WTC11 (cell line): ENCODE measurements around the gene ELP2. TPM values are rescaled to one million over a fixed set of nuclear protein-coding genes. Genes with fewer than 3 reads are reported as not detected.

Source experiments
- ATAC-seq: fragments of 200-7000 bp; cut with Tn5 transposase; 2 replicates; pipeline ENCODE4 v1.10.0; 2021; ENCODE audit warnings: mild to moderate bottlenecking, moderate library complexity
- CTCF ChIA-PET: fragments of 300-600 bp; sonication (Branson Sonifier 250); formaldehyde crosslinking; loops from one replicate; lab custom pipeline; 2021; ENCODE audit warnings: antibody characterized with exemption; lab: Charles Lee
- POLR2A ChIA-PET: fragments of 350-600 bp; sonication (Branson Sonifier 250); formaldehyde crosslinking; loops from one replicate; lab custom pipeline; 2021; ENCODE audit warnings: antibody characterized with exemption; lab: Charles Lee
- DNase-seq: peaks from one replicate; pipeline ENCODE4 v3.0.0; 2021; ENCODE audit warnings: low spot score
- H3K27ac Mint-ChIP-seq: 2 replicates; pipeline ENCODE4 v1.8.0; 2021; ENCODE audit warnings: mixed read lengths
- H3K27me3 Mint-ChIP-seq: 2 replicates; pipeline ENCODE4 v1.8.0; 2021; ENCODE audit warnings: low read depth, mild to moderate bottlenecking, moderate library complexity, mixed read lengths
- H3K36me3 Mint-ChIP-seq: 2 replicates; pipeline ENCODE4 v1.8.0; 2021; ENCODE audit warnings: mixed read lengths
- H3K4me1 Mint-ChIP-seq: 2 replicates; pipeline ENCODE4 v1.8.0; 2022; ENCODE audit warnings: mixed read lengths
- H3K4me3 Mint-ChIP-seq: 2 replicates; pipeline ENCODE4 v1.8.0; 2021; ENCODE audit warnings: mild to moderate bottlenecking, moderate library complexity, mixed read lengths
- H3K9me3 Mint-ChIP-seq: 2 replicates; pipeline ENCODE4 v1.8.0; 2021; ENCODE audit warnings: mixed read lengths
- ATF1 ChIP-seq: sonication (generic); formaldehyde crosslinking; IDR thresholded peaks from 2 replicates; pipeline ENCODE4 v1.8.1; 2023; ENCODE audit warnings: mild to moderate bottlenecking, moderate library complexity, missing genetic modification reagents
- ATF6 ChIP-seq: sonication (generic); formaldehyde crosslinking; IDR thresholded peaks from 2 replicates; pipeline ENCODE4 v1.8.1; 2023; ENCODE audit warnings: mild to moderate bottlenecking, missing genetic modification reagents
- CREM ChIP-seq: sonication (generic); formaldehyde crosslinking; IDR thresholded peaks from 2 replicates; pipeline ENCODE4 v1.8.1; 2022; ENCODE audit warnings: mild to moderate bottlenecking, missing genetic modification reagents, moderate library complexity
- ELF4 ChIP-seq: sonication (generic); formaldehyde crosslinking; IDR thresholded peaks from 2 replicates; pipeline ENCODE4 v1.8.1; 2022; ENCODE audit warnings: low read depth, mild to moderate bottlenecking, moderate library complexity, missing genetic modification reagents
- ESRRA ChIP-seq: sonication (generic); formaldehyde crosslinking; IDR thresholded peaks from 2 replicates; pipeline ENCODE4 v1.8.1; 2022; ENCODE audit warnings: mild to moderate bottlenecking, missing genetic modification reagents, borderline replicate concordance
- GABPB1 ChIP-seq: sonication (generic); formaldehyde crosslinking; IDR thresholded peaks from 2 replicates; pipeline ENCODE4 v1.8.1; 2023; ENCODE audit warnings: mild to moderate bottlenecking, missing genetic modification reagents
- GTF2I ChIP-seq: fragments of 250-450 bp; sonication (Bioruptor Pico); conservative IDR thresholded peaks from 2 replicates; pipeline ENCODE4 v1.4.0; 2021; ENCODE audit warnings: mild to moderate bottlenecking
- JAZF1 ChIP-seq: fragments of 250-450 bp; sonication (Bioruptor Pico); IDR thresholded peaks from 2 replicates; pipeline ENCODE4 v1.9.0; 2021; ENCODE audit warnings: moderate library complexity, mild to moderate bottlenecking, inconsistent platforms
- NFATC4 ChIP-seq: fragments of 250-450 bp; sonication (Bioruptor Pico); IDR thresholded peaks from 2 replicates; pipeline ENCODE4 v1.9.0; 2021; ENCODE audit warnings: mild to moderate bottlenecking
- NR1H2 ChIP-seq: sonication (generic); formaldehyde crosslinking; IDR thresholded peaks from 2 replicates; pipeline ENCODE4 v1.9.0; 2021; ENCODE audit warnings: mild to moderate bottlenecking, moderate library complexity, missing genetic modification reagents
- RORB ChIP-seq: fragments of 250-450 bp; sonication (Bioruptor Pico); IDR thresholded peaks from 2 replicates; pipeline ENCODE4 v1.9.0; 2021; ENCODE audit warnings: mild to moderate bottlenecking
- SMAD4 ChIP-seq: sonication (generic); formaldehyde crosslinking; IDR thresholded peaks from 2 replicates; pipeline ENCODE4 v1.8.0; 2022; ENCODE audit warnings: mild to moderate bottlenecking, missing genetic modification reagents
- ZNF232 ChIP-seq: sonication (generic); formaldehyde crosslinking; IDR thresholded peaks from 2 replicates; pipeline ENCODE4 v1.8.0; 2022; ENCODE audit warnings: mild to moderate bottlenecking, missing genetic modification reagents
- total RNA-seq: library from RNA; stranded (reverse); gene quantifications from 3 replicates; pipeline ENCODE4 v1.2.3, GENCODE V29; 2021
- TF ChIP-seq, protein P1 (sequence below): sonication (generic); formaldehyde crosslinking; IDR thresholded peaks from 2 replicates; pipeline ENCODE4 v1.8.1; 2022; ENCODE audit warnings: mild to moderate bottlenecking, missing genetic modification reagents, moderate library complexity, borderline replicate concordance
- TF ChIP-seq, protein P2 (sequence below): fragments of 250-450 bp; sonication (Bioruptor Pico); conservative IDR thresholded peaks from 2 replicates; pipeline ENCODE4 v1.9.0; 2021; ENCODE audit warnings: mild to moderate bottlenecking
- TF ChIP-seq, protein P3 (sequence below): sonication (generic); formaldehyde crosslinking; IDR thresholded peaks from 2 replicates; pipeline ENCODE4 v1.8.1; 2022; ENCODE audit warnings: missing genetic modification reagents, borderline replicate concordance
- TF ChIP-seq, protein P4 (sequence below): sonication (generic); formaldehyde crosslinking; IDR thresholded peaks from 2 replicates; pipeline ENCODE4 v1.8.0; 2023; ENCODE audit warnings: missing genetic modification reagents, mild to moderate bottlenecking, borderline replicate concordance
- TF ChIP-seq, protein P5 (sequence below): sonication (generic); formaldehyde crosslinking; IDR thresholded peaks from 2 replicates; pipeline ENCODE4 v1.8.0; 2022; ENCODE audit warnings: mild to moderate bottlenecking, missing genetic modification reagents
- TF ChIP-seq, protein P6 (sequence below): sonication (generic); formaldehyde crosslinking; IDR thresholded peaks from 2 replicates; pipeline ENCODE4 v1.8.0; 2022; ENCODE audit warnings: mild to moderate bottlenecking, missing genetic modification reagents

Gene ELP2
- total RNA-seq, 1 experiment from 2014 or later: 141 TPM

GRCh38 chr18:36160959-36161371, 31.3 kb downstream of the ELP2 start (continued):
- TF ChIP-seq, protein P1, sequence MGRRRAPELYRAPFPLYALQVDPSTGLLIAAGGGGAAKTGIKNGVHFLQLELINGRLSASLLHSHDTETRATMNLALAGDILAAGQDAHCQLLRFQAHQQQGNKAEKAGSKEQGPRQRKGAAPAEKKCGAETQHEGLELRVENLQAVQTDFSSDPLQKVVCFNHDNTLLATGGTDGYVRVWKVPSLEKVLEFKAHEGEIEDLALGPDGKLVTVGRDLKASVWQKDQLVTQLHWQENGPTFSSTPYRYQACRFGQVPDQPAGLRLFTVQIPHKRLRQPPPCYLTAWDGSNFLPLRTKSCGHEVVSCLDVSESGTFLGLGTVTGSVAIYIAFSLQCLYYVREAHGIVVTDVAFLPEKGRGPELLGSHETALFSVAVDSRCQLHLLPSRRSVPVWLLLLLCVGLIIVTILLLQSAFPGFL (CRISPR knock-in tag): no peak
- TF ChIP-seq RORB (CRISPR knock-in tag) (no peak), ESRRA (no peak), GTF2I (CRISPR knock-in tag) (no peak), JAZF1 (CRISPR knock-in tag) (no peak)
- TF ChIP-seq, all 79 proteins: peak for 0

DNA sequence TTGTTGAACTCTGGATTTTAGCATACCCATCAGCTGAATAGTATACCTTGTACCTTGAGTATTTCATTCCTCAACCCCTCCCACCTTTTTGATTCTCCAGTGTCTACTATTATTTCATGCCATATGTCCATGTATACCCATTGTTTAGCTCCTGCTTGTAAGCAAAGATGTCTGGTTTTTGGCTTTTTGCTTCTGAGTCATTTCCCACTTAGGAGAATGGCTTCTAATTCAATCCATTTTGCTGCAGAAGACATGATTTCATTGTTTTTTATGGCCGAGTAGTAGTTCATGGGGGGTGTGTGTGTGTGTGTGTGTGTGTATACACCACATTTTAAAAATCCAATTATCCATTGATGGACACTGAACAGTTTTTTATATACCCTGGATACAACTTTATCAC, 33.3 kb downstream of the ELP2 start:
- ATAC-seq (no peak), DNase-seq (no peak)
- H3K27me3 Mint-ChIP-seq: no peaks in the 10 kb centered on the region
- H3K4me1 Mint-ChIP-seq: no peaks in the 10 kb centered on the region
- ChIA-PET CTCF (no interaction called here), POLR2A (no interaction called here)
- TF ChIP-seq, protein P2, sequence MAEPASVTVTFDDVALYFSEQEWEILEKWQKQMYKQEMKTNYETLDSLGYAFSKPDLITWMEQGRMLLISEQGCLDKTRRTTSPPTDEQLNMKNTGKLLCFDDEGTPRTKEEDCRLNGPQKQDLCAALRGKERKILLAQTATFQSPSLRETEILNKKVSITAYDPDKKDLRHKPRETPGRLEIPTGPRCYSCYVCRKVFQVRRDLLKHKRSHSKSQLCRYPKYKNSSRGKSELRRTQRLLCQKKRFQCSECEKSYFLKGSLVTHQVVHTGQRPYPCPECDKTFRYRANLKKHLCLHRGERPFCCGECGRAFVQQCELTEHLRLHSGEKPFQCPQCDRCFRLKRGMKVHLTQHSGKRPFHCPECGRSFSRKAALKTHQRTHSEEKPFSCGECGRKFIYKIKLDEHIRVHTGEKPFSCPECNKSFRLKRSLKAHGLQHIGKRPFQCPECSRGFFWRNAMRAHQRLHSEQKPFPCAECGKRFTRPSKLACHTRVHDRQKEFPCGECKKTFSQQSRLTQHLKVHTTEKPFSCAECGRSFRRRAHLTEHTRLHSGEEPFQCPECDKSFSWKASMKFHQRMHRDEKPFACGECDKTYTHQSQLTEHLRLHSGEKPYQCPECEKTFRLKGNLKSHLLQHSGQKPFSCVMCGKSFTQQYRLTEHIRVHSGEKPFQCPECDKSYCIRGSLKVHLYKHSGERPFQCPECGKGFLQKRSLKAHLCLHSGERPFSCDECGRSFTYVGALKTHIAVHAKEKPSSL (CRISPR knock-in tag): no peak
- TF ChIP-seq ELF4 (CRISPR knock-in tag) (no peak), CREM (CRISPR knock-in tag) (no peak), ATF1 (CRISPR knock-in tag) (no peak), GABPB1 (CRISPR knock-in tag) (no peak), ATF6 (CRISPR knock-in tag) (no peak), SMAD4 (CRISPR knock-in tag) (no peak), NR1H2 (CRISPR knock-in tag) (no peak), NFATC4 (CRISPR knock-in tag) (no peak), ZNF232 (CRISPR knock-in tag) (no peak), RORB (CRISPR knock-in tag) (no peak)
- TF ChIP-seq, protein P3, sequence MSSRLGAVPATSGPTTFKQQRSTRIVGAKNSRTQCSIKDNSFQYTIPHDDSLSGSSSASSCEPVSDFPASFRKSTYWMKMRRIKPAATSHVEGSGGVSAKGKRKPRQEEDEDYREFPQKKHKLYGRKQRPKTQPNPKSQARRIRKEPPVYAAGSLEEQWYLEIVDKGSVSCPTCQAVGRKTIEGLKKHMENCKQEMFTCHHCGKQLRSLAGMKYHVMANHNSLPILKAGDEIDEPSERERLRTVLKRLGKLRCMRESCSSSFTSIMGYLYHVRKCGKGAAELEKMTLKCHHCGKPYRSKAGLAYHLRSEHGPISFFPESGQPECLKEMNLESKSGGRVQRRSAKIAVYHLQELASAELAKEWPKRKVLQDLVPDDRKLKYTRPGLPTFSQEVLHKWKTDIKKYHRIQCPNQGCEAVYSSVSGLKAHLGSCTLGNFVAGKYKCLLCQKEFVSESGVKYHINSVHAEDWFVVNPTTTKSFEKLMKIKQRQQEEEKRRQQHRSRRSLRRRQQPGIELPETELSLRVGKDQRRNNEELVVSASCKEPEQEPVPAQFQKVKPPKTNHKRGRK: no peak
- TF ChIP-seq, protein P4, sequence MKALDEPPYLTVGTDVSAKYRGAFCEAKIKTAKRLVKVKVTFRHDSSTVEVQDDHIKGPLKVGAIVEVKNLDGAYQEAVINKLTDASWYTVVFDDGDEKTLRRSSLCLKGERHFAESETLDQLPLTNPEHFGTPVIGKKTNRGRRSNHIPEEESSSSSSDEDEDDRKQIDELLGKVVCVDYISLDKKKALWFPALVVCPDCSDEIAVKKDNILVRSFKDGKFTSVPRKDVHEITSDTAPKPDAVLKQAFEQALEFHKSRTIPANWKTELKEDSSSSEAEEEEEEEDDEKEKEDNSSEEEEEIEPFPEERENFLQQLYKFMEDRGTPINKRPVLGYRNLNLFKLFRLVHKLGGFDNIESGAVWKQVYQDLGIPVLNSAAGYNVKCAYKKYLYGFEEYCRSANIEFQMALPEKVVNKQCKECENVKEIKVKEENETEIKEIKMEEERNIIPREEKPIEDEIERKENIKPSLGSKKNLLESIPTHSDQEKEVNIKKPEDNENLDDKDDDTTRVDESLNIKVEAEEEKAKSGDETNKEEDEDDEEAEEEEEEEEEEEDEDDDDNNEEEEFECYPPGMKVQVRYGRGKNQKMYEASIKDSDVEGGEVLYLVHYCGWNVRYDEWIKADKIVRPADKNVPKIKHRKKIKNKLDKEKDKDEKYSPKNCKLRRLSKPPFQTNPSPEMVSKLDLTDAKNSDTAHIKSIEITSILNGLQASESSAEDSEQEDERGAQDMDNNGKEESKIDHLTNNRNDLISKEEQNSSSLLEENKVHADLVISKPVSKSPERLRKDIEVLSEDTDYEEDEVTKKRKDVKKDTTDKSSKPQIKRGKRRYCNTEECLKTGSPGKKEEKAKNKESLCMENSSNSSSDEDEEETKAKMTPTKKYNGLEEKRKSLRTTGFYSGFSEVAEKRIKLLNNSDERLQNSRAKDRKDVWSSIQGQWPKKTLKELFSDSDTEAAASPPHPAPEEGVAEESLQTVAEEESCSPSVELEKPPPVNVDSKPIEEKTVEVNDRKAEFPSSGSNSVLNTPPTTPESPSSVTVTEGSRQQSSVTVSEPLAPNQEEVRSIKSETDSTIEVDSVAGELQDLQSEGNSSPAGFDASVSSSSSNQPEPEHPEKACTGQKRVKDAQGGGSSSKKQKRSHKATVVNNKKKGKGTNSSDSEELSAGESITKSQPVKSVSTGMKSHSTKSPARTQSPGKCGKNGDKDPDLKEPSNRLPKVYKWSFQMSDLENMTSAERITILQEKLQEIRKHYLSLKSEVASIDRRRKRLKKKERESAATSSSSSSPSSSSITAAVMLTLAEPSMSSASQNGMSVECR (CRISPR knock-in tag): no peak
- TF ChIP-seq, protein P5, sequence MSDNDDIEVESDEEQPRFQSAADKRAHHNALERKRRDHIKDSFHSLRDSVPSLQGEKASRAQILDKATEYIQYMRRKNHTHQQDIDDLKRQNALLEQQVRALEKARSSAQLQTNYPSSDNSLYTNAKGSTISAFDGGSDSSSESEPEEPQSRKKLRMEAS (CRISPR knock-in tag): no peak
- TF ChIP-seq, protein P6, sequence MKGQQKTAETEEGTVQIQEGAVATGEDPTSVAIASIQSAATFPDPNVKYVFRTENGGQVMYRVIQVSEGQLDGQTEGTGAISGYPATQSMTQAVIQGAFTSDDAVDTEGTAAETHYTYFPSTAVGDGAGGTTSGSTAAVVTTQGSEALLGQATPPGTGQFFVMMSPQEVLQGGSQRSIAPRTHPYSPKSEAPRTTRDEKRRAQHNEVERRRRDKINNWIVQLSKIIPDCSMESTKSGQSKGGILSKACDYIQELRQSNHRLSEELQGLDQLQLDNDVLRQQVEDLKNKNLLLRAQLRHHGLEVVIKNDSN (CRISPR knock-in tag): no peak
- H3K9me3 Mint-ChIP-seq: no peaks in the 10 kb centered on the region
- H3K4me3 Mint-ChIP-seq: no peak overlapping the region
- H3K36me3 Mint-ChIP-seq: peaks cover 79% of the 10 kb centered on the region
- H3K27ac Mint-ChIP-seq: no peak overlapping the region
